Activated B cell treated with CpG ODN at 0.5 μM for 24 hours (primary cell): ENCODE measurements around the gene GRIN3A. TPM values are rescaled to one million over a fixed set of nuclear protein-coding genes. Genes with fewer than 3 reads are reported as not detected.

ENCODE experiments used
- ATAC-seq: fragments of 200-7000 bp; cut with Tn5 transposase; one replicate; pipeline ENCODE4 v1.10.0; 2021; ENCODE audit warnings: low read depth, mild to moderate bottlenecking, moderate library complexity
- CTCF ChIA-PET: fragments of 350-600 bp; sonication (Branson Sonifier 250); formaldehyde crosslinking; loops from one replicate; lab custom pipeline; 2021; ENCODE audit warnings: antibody characterized with exemption; lab: Charles Lee
- POLR2A ChIA-PET: fragments of 350-600 bp; sonication (Branson Sonifier 250); formaldehyde crosslinking; loops from one replicate; lab custom pipeline; 2021; ENCODE audit warnings: antibody characterized with exemption; lab: Charles Lee
- DNase-seq: peaks from one replicate; pipeline ENCODE4 v3.0.0; 2022
- H3K27ac Mint-ChIP-seq: one replicate; pipeline ENCODE4 v1.8.0; 2020; ENCODE audit warnings: mixed read lengths
- H3K27me3 Mint-ChIP-seq: one replicate; pipeline ENCODE4 v1.8.0; 2021; ENCODE audit warnings: mixed read lengths
- H3K36me3 Mint-ChIP-seq: one replicate; pipeline ENCODE4 v1.8.0; 2021; ENCODE audit warnings: low read depth, mixed read lengths
- H3K4me1 Mint-ChIP-seq: one replicate; pipeline ENCODE4 v1.8.0; 2021; ENCODE audit warnings: mixed read lengths
- H3K4me3 Mint-ChIP-seq: one replicate; pipeline ENCODE4 v1.8.0; 2020; ENCODE audit warnings: mild to moderate bottlenecking, mixed read lengths
- H3K9me3 Mint-ChIP-seq: one replicate; pipeline ENCODE4 v1.8.0; 2020; ENCODE audit warnings: mixed read lengths
- intact Hi-C: fragments of 100-400 bp; cut with micrococcal nuclease; formaldehyde crosslinking; loops from one replicate; pipeline ENCODE4 v1.15.1; 2024
- total RNA-seq: library from RNA; stranded (reverse); gene quantifications from 2 replicates; pipeline ENCODE4 v1.2.3, GENCODE V29; 2022
- TF ChIP-seq, protein P1 (sequence below): fragments of 200-600 bp; IDR thresholded peaks from one replicate; pipeline ENCODE4 v1.8.0; 2022; ENCODE audit warnings: antibody characterized with exemption, mild to moderate bottlenecking

The GRIN3A gene
- total RNA-seq, 1 donor from 2014 or later = not detected

DNA sequence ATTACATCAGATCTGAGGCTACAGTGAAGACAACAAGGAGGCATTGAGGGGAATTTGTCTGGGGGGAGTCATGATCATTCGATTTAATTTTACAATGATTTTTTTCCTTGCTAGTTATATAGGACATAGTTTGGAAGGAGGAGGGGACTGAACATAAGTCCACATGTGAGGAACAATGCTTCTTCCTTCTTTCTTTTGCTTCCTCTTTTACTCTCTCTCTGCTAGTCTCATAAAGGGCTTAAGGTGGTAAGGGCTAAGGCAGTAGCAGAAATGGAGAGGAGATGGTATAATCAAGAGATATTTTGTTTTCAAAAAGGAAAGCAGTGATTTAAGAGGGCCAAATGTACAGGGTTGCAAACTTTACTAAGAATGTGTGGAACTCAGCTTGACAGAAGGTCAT is 64.3 kb downstream of the GRIN3A start:
- Mint-ChIP-seq H3K27ac (no peak overlapping the region), H3K9me3 (no peaks in the 10 kb centered on the region), H3K4me1 (no peaks in the 10 kb centered on the region), H3K27me3 (no peaks in the 10 kb centered on the region), H3K36me3 (no peaks in the 10 kb centered on the region), H3K4me3 (no peak overlapping the region)
- POLR2A ChIA-PET = no interaction called here
- CTCF ChIA-PET = no interaction called here
- TF ChIP-seq, protein P1, sequence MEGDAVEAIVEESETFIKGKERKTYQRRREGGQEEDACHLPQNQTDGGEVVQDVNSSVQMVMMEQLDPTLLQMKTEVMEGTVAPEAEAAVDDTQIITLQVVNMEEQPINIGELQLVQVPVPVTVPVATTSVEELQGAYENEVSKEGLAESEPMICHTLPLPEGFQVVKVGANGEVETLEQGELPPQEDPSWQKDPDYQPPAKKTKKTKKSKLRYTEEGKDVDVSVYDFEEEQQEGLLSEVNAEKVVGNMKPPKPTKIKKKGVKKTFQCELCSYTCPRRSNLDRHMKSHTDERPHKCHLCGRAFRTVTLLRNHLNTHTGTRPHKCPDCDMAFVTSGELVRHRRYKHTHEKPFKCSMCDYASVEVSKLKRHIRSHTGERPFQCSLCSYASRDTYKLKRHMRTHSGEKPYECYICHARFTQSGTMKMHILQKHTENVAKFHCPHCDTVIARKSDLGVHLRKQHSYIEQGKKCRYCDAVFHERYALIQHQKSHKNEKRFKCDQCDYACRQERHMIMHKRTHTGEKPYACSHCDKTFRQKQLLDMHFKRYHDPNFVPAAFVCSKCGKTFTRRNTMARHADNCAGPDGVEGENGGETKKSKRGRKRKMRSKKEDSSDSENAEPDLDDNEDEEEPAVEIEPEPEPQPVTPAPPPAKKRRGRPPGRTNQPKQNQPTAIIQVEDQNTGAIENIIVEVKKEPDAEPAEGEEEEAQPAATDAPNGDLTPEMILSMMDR = no peak
- intact Hi-C loops = no loop called here
- DNase-seq (no peak), ATAC-seq (no peak)

DNA sequence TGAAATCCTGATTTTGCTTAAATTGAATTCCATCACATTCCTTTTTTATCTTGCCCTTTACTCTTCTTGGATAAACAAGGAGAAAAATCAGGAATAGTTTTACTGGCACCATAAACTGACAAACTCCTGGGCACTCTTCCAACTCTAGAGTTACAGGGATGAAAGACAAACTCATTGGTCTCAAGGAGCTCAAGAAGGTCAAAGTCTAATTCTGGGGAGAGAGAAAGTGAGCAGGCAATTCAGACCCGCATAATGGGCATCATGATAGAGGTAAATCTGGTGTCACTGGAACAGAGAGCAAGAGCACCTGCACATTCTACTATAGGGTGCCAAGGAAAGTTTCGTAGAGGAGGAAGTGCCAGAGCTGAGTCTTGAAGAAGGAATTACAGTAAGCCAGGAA is 64.8 kb downstream of the GRIN3A start:
- TF ChIP-seq, protein P1 = no peak
- Mint-ChIP-seq H3K27me3 (no peaks in the 10 kb centered on the region), H3K4me1 (no peaks in the 10 kb centered on the region), H3K36me3 (no peaks in the 10 kb centered on the region), H3K9me3 (no peaks in the 10 kb centered on the region), H3K27ac (no peak overlapping the region), H3K4me3 (no peak overlapping the region)
- ChIA-PET POLR2A (no interaction called here), CTCF (no interaction called here)
- DNase-seq (no peak), ATAC-seq (no peak)
- intact Hi-C loops = no loop called here

DNA sequence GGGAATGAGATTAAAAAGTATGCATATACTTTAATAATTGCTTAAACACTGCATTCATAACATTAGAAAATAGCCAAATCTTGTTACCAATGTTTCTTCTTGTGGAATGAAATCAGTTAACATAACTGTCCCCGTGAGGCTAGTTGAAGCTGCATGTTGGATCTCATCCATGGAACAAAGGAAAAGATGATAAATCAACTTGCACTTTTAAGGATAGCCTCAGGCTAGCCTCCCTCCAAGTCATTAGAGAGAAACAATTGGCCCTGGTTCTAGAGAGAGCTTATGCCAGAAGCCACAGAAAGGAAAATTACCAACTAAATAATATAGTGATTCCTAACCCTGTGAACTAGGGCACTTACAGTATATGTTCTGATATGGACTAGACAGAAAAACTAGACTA is 66.9 kb downstream of the GRIN3A start:
- no peak overlapping the region for H3K4me3 Mint-ChIP-seq
- no peaks in the 10 kb centered on the region for H3K36me3 Mint-ChIP-seq
- H3K27me3 Mint-ChIP-seq = no peaks in the 10 kb centered on the region
- no peak for ATAC-seq
- no peaks in the 10 kb centered on the region for H3K4me1 Mint-ChIP-seq
- ChIA-PET CTCF (no interaction called here), POLR2A (no interaction called here)
- H3K27ac Mint-ChIP-seq = no peak overlapping the region
- no peak for DNase-seq
- TF ChIP-seq, protein P1 = no peak
- no peaks in the 10 kb centered on the region for H3K9me3 Mint-ChIP-seq
- intact Hi-C loops = no loop called here

DNA sequence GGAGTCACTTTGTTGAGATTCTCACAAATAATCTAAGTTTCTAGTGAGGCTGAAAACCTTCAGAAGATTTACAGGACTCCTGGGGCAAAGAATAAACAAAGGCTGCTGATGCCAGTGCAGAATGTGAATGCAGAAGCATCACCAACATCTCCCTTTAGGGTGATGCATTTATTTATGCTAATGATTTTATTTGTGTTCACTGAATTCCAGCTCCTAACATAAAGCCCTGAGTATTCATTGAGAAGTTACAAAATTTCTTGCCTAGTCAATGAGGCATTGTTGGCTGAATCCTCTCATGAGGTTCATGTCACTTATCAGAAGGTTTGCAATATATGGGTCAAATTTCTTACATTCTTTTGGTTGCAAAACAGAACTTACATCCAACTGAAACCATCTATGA is 70.0 kb downstream of the GRIN3A start:
- no peak for DNase-seq
- Mint-ChIP-seq H3K4me1 (no peaks in the 10 kb centered on the region), H3K9me3 (no peaks in the 10 kb centered on the region), H3K36me3 (no peaks in the 10 kb centered on the region), H3K27ac (no peak overlapping the region), H3K27me3 (no peaks in the 10 kb centered on the region), H3K4me3 (no peak overlapping the region)
- intact Hi-C loops = no loop called here
- no peak for ATAC-seq
- ChIA-PET POLR2A (no interaction called here), CTCF (no interaction called here)
- TF ChIP-seq, protein P1 = no peak

DNA sequence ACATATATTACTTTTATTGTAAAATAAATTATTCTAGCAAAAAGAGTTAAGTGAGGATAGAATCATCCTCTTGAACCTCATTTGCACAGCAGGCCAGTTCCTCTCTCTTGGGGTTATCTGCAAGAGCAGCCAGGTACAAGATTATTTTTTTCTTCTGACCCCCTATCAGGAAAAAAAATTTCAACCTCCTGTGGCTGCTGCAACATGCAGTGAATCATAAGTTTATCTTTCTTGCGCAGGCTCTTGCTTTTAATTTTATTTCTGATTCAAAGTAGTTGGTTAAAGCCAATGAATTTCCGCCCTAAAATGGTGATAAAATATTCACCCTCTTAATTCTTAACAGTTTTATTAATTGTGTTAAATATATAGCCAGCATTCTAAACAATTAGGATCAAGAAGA is 74.0 kb downstream of the GRIN3A start:
- DNase-seq = no peak
- intact Hi-C loops = no loop called here
- TF ChIP-seq, protein P1 = no peak
- H3K9me3 Mint-ChIP-seq = no peaks in the 10 kb centered on the region
- no peaks in the 10 kb centered on the region for H3K27me3 Mint-ChIP-seq
- H3K36me3 Mint-ChIP-seq = no peaks in the 10 kb centered on the region
- ChIA-PET POLR2A (no interaction called here), CTCF (no interaction called here)
- no peak overlapping the region for H3K27ac Mint-ChIP-seq
- no peak for ATAC-seq
- no peak overlapping the region for H3K4me3 Mint-ChIP-seq
- H3K4me1 Mint-ChIP-seq = no peaks in the 10 kb centered on the region
